ENCODE data around the gene ZDHHC5. TPM values are rescaled to one million over a fixed set of nuclear protein-coding genes. Genes with fewer than 3 reads are reported as not detected.

ZDHHC5 gene
- total RNA-seq, 1 experiment from 2014 or later = 64.1 TPM

- Histone ChIP-seq H2AFZ (ENCODE audit: low read depth, low read length, poor library complexity, severe bottlenecking) (no peak within 1 kb of the TSS), H3K4me1 (ENCODE audit: control insufficient read depth in 1 of 2, insufficient read depth in 2 of 2, low read length in 2 of 2) (peaks cover 0 to 17% of the 10 kb centered on the region in 2 experiments; a peak in 2 of 4 replicates), H3K27ac (ENCODE audit: low read depth, low read length) (peak within 1 kb of the TSS; percentile 76), H3K4me2 (ENCODE audit: low read length) (peak within 1 kb of the TSS; percentile 82), H3K9me2 (ENCODE audit: insufficient read depth) (no peaks in the 10 kb centered on the region), H3K9me3 (ENCODE audit: control insufficient read depth in 1 of 2, insufficient read depth in 1 of 2, low read depth in 1 of 2, low read length in 2 of 2) (no peaks in the 10 kb centered on the region), H3K27me3 (ENCODE audit: insufficient read depth, low read length) (no peaks in the 10 kb centered on the region), H3K4me3 (replicated peaks in 1 of 2; ENCODE audit: low read depth in 1 of 2, low read length in 2 of 2) (peak within 1 kb of the TSS; percentile 95 to 97), H3K36me3 (ENCODE audit: control insufficient read depth in 1 of 2, insufficient read depth in 2 of 2, low read length in 2 of 2) (peaks cover 18 to 50% of the 10 kb centered on the region in 2 experiments), H4K20me1 (ENCODE audit: insufficient read depth) (no peaks in the 10 kb centered on the region), H3K9ac (ENCODE audit: low read length) (peak within 1 kb of the TSS; percentile 96), H3K79me2 (ENCODE audit: insufficient read depth, low read length) (peaks cover 49% of the 10 kb centered on the region)
- intact Hi-C loops (cut with micrococcal nuclease) = loop anchor here (1.0 to 5.0 kb wide), 2 partner anchors 29 to 771 kb away; partner anchors contain the start of genes MED19 and TMX2
- ChIA-PET POLR2A (interaction anchor here (0.5 to 1.6 kb wide), 8 partner anchors 10 to 66 kb away, joined by 3 to 10 read pairs (median 6); partner anchors contain the start of genes BTBD18, MED19 and TMX2), CTCF (interaction anchor here (0.6 to 1.7 kb wide), 4 partner anchors 10 to 762 kb away, joined by 3 to 13 read pairs (median 4); partner anchors contain the start of gene BTBD18), RAD21 (ENCODE audit: low non-redundant PET in 1 of 2, low total read pairs in 2 of 2, uncharacterized antibody in 2 of 2, unreplicated experiment in 2 of 2) (interaction anchor here (0.6 to 1.3 kb wide), 4 partner anchors 14 to 59 kb away, joined by 3 to 4 read pairs (median 3); no protein-coding TSS in a partner anchor)
- DNase-seq (ENCODE audit: low read depth, low spot score) (peak; percentile 94), ATAC-seq (peak; percentile 95)
- no TSS peak for BruUV-seq (replicated peaks)
- no peak for TF ChIP-seq ZNF274 (IDR thresholded peaks at IDR 0.05; ENCODE audit: low read depth, low read length)
- no peak for TF ChIP-seq REST (IDR thresholded peaks at IDR 0.05; ENCODE audit: low read depth)
- TF ChIP-seq SRF (IDR thresholded peaks at IDR 0.05; ENCODE audit: low read depth) = peak; percentile 83
- peak; percentile 65 for TF ChIP-seq YY1 (IDR thresholded peaks at IDR 0.05; ENCODE audit: extremely low read depth, insufficient replicate concordance, low read depth, low read length)
- peak; percentile 83; the same call in 1 of the 2 replicates for TF ChIP-seq SIN3A (IDR thresholded peaks at IDR 0.05; ENCODE audit: low read depth)
- peak; percentile 65; the same call in 1 of the 2 replicates for TF ChIP-seq ELF1 (IDR thresholded peaks at IDR 0.05; ENCODE audit: borderline replicate concordance, low read depth)
- TF ChIP-seq POLR2AphosphoS5 (IDR thresholded peaks at IDR 0.05; ENCODE audit: low read depth, low read length) = peak; percentile 98
- TF ChIP-seq CTCF (IDR thresholded peaks at IDR 0.05 in 2 of 3, conservative IDR thresholded peaks at IDR 0.05 in 1 of 3; ENCODE audit: borderline replicate concordance in 1 of 3, insufficient read depth in 1 of 3, low read depth in 2 of 3, low read length in 2 of 3) = no peak
- TF ChIP-seq TCF7L2 (IDR thresholded peaks at IDR 0.05; ENCODE audit: borderline replicate concordance, extremely low read depth, insufficient read depth, insufficient read length) = peak; percentile 69
- peak; percentile 99 for TF ChIP-seq CBX3 (IDR thresholded peaks at IDR 0.05; ENCODE audit: low read depth)
- peak; percentile 95 for TF ChIP-seq SP1 (IDR thresholded peaks at IDR 0.05; ENCODE audit: low read depth)
- TF ChIP-seq CEBPB (IDR thresholded peaks at IDR 0.05; ENCODE audit: low read depth) = no peak; the same call in 1 of the 2 replicates
- TF ChIP-seq POLR2A (IDR thresholded peaks at IDR 0.05; ENCODE audit: borderline replicate concordance, extremely low read depth, insufficient read depth, insufficient read length) = peak; percentile 62
- no peak for TF ChIP-seq RAD21 (IDR thresholded peaks at IDR 0.05; ENCODE audit: low read depth)
- TF ChIP-seq ATF3 (IDR thresholded peaks at IDR 0.05) = no peak; the same call in 1 of the 2 replicates
- peak; percentile 37; the same call in 1 of the 2 replicates for TF ChIP-seq ZFX (IDR thresholded peaks at IDR 0.05)
- peak; percentile 62 for TF ChIP-seq JUND (IDR thresholded peaks at IDR 0.05)
- TF ChIP-seq EGR1 (IDR thresholded peaks at IDR 0.05; ENCODE audit: low read depth) = peak; percentile 63; the same call in 1 of the 2 replicates
- TF ChIP-seq FOSL1 (IDR thresholded peaks at IDR 0.05; ENCODE audit: low read depth) = no peak
- TF ChIP-seq MAX (IDR thresholded peaks at IDR 0.05) = peak; percentile 99
Measured at GRCh38 chr11:57741132-57742086, 73.5 kb downstream of the ZDHHC5 start, which contains the start of gene SELENOH. SELENOH (plus strand) TSS chr11:57741491; CDS start chr11:57741596, 105 bp downstream.

All from HCT116 (cell line).